Head of caudate nucleus (tissue), 42 donors: Measurements from ENCODE around the gene ROBO1.
"Not testable (repeated sequence)": the region's sequence is repeated elsewhere in the genome, so short reads cannot be mapped to it uniquely, and the experiment has no call there.

Experiments
- DNase-seq, 42 donors: peaks; one replicate each; pipeline versions ENCODE4 v3.0.0 to v3.0.0-alpha.2; 2020 to 2021; ENCODE audit warnings: mixed read lengths in 7 of 42
- intact Hi-C: fragments of 100-400 bp; cut with DNase I; formaldehyde crosslinking; loops from one replicate; pipeline ENCODE4 v1.15.0; 2022

The ROBO1 gene

DNA sequence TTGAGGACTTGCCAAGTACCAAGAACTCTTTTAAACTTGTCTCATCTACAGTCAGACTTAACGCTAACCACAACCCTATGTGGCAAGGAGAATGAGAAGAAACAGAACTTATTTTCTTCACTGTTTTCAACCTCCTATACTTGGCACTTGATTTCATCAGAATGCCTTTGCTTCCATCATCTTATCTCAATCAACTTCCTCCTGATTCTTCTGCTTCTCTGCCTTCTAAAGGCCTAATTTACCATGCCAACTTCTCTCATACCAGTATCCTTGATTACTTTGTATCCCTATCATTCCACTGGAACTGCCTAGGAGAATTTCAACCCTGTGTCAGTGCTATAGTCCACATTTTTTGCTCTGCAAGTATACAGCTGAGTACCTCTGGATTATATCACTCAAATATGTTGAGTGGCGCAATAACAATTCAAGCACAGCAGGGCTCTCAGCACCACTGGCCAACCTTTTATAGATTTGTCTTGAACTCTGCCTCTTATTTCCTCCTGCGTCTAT lies 413.6 kb downstream of the ROBO1 start:
- intact Hi-C loops, result no loop called here
- no peak for DNase-seq

DNA sequence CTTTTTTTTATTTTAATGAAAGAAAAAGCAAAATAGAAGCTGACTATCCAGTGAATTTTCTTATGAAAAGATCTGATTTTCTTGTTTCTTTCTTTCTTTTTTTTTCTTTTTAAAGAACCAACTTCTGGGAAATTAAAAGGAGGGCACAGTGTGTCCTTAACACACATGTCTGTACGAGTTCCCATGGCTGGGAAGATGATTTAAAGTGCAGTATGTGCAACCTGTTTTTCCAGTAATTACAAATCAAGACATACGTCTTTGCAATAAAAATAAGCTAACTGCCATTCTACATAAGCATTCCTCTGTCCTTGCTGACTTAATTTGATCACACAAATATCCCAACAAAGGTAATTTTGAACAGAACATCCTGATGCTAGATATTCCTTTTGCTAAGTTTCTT lies 416.1 kb downstream of the ROBO1 start:
- intact Hi-C loops, result no loop called here
- DNase-seq, result no peak

DNA sequence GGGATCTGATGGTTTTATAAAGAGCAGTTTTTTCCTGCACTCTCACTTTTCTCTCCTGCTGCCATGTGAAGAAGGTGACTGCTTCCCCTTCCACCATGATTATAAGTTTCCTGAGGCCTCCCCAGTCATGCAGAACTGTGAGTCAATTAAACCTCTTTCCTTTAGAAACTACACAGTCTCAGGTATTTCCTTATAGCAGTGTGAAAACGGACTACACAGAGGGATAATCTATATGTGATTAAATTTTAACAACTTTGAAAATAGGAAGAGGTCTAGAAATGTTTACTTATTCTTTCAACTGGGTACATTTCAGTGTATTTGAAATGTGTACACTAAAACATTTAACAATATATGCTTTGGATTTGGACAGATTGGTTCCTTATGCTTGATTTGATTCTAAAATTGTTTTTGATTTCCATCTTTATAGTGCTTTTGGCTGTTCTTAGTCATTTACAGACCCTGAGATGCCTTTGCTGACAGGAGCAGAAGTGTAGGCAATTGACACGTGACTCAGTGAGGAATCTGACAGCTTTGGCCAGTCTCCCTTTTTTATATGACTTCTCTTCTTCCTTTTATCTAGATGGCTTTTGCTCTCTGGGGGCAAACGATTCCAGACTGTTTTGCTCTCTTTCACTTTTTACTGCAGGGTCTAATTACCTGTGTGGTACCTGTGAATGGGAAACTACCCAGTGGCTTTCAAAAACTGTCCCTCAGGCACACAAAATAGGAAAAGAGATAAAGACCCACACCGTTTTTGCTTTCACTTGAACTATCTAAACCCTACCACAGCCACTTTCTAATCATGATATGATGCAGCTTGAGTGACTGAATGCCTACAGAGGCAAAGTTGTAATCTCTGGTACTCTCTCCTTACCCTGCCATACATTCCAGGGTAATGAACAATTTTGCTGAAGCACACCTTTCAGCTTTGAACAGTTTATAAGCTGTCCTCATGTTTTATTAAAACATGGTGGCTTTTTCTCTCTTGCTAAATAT lies 422.6 kb downstream of the ROBO1 start:
- intact Hi-C loops, result no loop called here

DNA sequence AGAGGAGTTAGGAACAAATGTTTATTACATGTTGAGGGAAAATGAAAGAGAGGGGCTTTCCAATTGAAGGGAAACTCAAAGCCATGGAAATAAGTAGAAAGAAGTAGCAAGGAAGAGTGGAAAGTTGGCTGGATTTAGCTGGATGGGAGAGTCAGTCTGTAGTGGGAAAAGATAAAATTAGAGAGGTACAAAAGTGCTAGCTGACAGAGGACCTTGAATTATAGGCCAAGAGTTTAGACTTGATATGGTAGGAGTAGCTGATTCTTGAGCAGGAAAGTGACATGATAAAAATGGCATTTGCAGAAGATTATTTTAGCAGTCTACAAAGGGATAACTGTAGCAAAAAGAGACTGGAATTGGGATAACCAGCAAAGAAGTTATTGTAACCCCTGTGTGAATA lies 425.8 kb downstream of the ROBO1 start:
- DNase-seq, result no peak
- intact Hi-C loops, result no loop called here

More for the DNA sequence above, 422.6 kb downstream of the ROBO1 start:
- no peak for DNase-seq

DNA sequence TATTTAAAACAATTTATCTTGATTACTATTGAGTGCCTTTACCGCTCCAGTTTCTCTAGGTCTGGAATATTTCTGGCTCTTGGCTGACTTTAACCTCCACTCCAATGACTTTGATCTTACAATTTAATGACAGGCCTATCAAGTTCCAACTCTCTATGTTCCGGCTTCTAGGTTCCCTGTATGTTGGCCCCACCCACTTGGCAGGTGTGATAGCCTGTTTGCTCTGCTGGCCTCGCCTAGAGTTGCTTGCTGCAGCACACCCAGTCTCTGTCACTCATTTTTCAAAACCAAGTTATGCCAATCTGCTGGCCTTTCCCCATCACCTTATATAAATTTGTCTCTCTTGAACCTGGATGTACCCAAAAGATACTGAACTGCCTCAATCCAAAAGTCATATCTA lies 428.0 kb downstream of the ROBO1 start:
- intact Hi-C loops, result no loop called here

DNA sequence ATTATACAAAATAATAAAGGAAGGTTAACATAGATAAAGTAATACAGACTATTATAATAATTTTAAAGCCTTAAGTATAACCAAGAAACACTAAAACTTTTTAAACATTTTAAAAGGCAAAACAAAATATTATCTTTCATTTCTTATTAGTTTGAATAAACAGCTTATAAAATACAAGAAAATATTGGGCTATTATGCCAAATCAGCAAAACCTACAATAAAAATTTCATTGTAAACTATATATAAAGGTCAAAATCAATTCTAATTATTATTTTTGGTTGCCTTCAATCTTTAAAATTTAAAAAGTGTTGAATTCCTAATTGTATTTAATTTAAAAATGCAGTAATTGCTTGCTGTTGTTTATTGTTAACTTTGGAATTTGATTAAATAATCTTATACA lies 430.0 kb downstream of the ROBO1 start:
- intact Hi-C loops, result no loop called here
- DNase-seq, result no peak

More for the DNA sequence above, 428.0 kb downstream of the ROBO1 start:
- DNase-seq, result no peak

DNA sequence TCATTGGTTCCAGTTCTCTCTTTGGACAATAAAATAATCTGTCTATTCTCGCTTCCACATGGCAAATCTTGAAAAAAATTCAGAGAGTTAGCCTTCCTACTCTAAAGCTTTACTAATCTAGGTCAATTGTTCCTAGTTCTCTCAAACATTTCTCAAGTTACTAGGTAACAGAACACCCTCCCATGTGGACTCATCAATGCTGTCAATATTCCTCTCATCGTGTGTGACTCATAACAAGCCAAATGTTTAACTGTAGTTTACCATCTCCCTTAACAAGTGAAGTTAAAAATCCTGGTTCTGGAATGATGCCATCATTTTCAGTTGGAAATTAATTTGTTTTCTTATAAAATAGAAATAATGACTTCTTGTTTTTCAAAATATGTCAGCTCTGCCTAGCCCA lies 438.6 kb downstream of the ROBO1 start:
- peak in 6 of 42 donors; percentile 5 to 40 (median 14) for DNase-seq
- intact Hi-C loops, result no loop called here

DNA sequence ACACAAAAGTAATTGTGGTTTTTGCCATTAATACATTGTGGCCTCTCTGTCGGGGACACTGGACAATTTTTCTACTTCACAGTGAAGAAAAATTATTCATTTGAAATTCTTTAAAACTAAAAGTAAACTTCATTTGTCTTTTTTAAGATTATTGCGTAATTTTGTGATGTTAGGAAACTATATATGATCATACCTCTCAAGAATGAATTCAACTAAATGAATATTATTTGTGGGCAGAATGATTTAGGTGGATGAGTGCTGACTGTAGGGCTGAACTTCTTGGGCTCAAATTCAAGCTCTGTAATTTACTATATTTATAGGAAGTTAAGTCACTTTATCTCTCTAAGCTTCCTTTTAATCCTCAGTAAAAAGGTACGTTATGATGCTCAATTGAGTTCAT lies 441.2 kb downstream of the ROBO1 start:
- intact Hi-C loops, result no loop called here
- DNase-seq, result no peak

DNA sequence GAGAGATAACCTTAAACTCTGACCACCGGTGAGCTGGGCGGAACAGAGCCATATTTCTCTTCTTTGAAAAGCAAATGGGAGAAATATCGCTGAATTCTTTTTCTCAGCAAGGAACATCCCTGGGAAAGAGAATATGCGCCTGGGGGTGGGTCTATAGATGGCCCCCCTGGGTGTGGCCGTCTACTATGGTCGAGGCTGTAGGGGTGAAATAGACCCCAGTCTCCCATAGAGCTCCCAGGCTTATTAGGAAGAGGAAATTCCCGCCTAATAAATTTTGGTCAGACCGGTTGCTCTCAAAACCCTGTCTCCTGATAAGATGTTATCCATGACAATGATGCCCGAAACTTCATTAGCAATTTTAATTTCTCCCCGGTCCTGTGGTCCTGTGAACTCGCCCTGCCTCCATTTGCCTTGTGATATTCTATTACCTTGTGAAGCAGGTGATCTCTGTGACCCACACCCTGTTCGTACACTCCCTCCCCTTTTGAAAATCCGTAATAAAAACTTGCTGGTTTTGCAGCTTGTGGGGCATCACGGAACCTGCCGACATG lies 441.9 kb downstream of the ROBO1 start:
- intact Hi-C loops, DNase-seq: not testable (repeated sequence)

DNA sequence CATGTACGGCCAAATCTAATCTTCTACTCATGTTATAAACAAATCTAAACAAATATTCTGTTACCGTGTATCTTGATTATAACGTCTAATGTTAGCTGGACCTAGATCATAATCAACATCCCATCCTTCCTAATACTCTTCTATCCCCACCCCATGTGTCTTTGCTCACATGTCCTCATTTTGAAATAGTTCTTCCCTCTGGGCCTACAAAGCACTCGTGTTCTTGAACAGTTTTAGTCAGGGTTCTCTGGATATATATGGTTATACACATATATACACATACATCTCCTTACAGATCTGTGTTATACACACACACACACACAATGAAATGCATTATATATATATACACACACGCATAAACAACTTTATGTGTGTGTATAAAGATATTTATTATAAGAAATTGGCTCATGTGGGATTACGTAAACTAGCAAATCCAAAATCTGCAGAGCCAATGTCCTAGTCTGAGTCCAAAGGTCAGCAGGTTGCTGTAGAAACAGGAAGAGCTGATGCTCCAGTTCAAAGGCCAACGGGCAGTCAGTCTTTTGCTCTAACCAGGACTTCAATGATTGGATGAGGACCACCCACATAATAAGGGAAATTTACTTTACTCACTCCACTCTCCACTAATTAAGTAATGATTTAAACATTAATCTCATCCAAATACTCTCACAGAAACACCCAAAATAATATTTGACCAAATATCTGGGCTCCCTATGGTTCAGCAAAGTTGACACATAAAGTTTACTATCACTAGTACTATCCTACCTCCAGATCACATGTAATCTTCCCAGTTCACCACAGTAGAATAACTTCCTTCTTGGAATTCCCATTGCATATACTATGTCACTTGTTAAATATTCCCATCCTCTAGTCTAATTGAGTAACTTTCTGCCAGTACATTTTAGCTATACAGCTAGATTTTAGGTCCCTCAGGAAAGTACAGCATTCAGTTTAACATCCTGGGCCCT lies 450.0 kb downstream of the ROBO1 start:
- no peak for DNase-seq
- intact Hi-C loops, result no loop called here

DNA sequence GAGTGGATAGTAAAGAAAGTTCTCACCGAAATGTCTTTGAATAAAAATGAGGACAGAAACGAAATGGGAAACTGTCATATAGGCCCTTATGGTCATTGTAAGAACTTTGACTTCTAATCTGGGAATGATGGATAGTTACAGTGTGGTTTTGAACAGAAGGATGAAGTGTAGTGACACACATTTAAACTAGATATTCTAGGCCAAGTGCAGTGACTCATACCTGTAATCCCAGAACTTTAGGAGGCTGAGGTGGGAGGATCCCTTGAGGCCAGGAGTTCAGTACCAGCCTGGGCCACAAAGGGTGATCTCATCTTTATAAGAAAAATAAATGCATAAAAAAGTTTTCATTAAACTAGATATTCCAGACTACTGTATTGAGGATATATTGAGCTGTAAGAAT lies 452.8 kb downstream of the ROBO1 start:
- no peak for DNase-seq
- intact Hi-C loops, result no loop called here

DNA sequence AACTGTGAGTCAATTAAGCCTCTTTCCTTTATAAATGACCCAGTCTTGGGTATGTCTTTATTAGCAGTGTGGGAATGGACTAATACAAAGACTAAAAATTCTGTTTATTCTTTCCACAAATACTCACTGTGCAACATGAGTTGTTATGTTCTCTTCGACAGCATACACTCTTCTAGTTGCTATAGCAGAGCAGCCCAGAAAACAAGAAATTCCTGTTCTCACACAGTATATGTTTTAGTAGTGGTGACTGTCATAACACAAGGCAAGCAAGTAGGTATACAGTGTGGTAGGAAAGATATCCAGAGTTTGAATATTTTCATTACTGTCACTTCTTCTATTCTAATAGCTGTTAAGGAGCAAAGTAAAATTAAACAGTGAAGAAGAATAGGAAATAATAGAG lies 453.3 kb downstream of the ROBO1 start:
- intact Hi-C loops, result no loop called here
- DNase-seq, result no peak

DNA sequence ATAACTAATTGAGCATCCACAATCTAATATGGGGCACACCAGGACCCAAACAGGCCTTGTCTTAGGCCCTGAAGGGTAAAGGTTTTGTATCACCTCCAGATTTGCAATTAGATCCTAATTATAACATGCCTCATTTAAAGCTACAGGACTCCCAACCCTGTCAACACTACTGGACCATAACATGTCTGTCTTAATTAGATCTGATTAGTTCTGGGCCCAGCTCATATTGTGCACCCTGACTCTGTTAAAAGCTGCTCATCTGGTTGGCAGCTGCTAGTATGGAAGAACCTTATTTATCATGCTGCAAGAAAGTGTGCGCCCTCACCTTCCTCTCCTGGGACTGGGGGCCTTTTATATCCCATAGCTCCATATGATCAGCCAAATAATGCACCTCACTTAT lies 457.8 kb downstream of the ROBO1 start:
- DNase-seq, result no peak
- intact Hi-C loops, result no loop called here

DNA sequence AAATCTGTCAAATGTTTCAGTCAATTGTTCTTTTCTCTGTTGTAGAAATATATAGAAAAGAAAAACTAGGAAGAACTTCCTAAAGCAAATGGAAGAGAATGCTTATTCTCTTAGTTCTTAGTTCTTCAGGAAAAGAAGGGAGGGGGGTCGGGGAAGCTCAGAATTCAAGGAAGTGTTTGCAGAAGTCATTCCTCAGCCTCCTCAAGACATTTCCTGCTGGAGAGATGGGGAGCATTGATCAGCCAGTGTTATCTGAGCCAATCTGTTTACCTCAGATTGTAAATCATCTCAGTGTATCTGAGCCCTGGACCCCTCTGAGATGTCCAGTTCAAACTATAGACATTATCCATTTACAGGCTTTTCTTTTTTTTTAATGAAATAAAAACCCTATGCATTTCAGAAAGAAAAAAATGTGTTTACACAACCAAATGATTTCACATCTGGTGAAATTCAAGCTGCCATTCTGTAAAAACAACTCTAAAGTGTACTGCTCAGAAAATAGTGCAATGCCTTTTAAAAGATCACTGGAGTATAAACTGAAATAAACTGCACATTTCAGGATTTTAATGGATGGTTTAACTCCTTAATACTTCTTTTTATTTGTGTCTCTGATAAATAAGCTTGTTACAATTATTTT lies 460.7 kb downstream of the ROBO1 start:
- intact Hi-C loops, result no loop called here
- DNase-seq, result no peak

DNA sequence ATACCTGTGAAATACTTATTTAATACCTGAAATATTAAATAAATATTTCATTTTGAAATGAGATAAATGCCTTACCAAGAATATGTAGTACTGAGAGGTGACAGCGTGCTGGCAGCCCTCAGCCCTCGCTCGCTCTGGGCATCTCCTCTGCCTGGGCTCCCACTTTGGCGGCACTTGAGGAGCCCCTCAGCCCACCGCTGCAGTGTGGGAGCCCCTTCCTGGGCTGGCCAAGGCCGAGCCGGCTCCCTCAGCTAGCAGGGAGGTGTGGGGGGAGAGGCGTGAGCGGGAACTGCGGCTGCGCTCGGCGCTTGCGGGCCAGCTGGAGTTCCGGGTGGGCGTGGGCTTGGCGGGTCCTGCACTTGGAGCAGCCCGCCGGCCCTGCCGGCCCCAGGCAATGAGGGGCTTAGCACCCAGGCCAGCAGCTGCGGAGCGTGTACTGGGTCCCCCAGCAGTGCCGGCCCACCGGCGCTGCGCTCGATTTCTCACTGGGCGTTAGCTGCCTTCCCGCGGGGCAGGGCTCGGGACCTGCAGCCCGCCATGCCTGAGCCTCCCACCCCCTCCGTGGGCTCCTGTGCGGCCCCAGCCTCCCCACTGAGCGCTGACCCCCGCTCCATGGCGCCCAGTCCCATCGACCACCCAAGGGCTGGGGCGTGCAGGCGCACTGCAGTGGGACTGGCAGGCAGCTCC lies 467.7 kb downstream of the ROBO1 start:
- DNase-seq, intact Hi-C loops: not testable (repeated sequence)

DNA sequence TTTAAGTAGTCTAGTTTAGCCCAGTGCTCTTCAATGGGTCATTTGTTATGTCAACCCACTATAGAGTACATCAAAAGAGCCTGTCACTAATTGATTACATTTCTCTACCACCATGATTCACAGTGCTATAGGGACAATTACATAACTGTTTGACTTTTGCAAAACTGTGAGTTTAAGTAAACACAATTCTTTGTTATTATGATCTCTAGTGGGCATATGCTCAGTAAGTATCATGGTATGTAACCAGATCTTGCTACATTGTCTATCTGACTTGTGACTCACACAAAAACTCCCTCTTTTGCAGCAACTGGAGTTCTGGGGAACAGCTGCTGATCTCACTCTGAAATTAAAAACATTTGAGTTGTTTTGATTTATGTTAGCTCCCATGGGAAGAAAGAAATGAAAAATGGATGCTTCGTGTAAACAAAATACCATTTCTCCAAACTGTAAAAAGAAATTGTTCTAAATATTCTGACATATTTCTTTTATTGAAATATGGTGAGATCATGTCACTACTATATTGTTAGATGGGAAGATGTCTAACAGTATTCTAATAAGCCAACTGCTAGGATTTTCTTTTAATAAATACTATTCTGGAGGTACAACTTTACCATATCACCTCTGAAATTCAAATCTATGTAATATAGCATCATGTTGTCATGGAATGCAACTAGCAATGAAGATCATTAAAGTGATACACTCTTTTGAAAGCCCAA lies 470.4 kb downstream of the ROBO1 start:
- DNase-seq, result no peak
- intact Hi-C loops, result no loop called here

DNA sequence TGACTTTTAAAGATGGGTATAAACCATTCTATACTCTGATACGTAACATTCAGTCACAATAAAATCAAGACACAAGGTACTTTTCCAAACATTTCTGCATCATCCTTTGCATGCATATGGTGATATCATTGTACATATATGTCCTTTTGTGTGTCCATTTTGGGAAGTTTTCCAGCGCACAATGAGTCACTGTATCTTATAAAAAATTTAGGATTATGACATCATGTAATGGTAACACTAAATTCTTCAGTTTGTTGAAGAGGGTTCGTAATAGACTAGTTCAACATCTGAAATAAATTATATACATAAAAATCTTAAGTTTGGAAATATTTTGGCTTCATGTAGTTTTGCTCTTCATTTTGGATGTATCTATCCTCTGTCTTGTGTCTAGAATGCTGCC lies 480.9 kb downstream of the ROBO1 start:
- intact Hi-C loops, result no loop called here
- no peak for DNase-seq

DNA sequence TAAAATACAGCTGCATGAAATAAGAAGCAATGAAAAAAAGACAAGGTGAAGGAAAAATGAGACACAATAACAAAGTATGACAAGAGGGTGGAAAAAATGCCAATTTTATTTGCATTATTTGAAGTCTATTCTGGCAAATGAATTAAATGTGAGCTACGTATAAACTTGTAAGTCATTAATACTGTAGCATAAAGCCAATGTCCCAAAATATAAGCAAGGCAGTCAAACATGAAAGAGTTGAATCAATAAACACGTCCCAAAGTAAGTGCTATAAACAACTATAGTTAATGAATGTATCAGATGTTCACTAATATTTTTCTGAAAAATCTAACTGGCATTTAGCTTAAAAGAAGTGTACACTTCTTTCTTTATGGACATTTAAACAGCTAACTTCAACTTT lies 481.9 kb downstream of the ROBO1 start:
- DNase-seq, result no peak
- intact Hi-C loops, result no loop called here
